CD4-positive, alpha-beta memory T cell (primary cell): ENCODE measurements around the gene PLAC9. TPM values are rescaled to one million over a fixed set of nuclear protein-coding genes. Genes with fewer than 3 reads are reported as not detected.
"Not testable (repeated sequence)": the region's sequence is repeated elsewhere in the genome, so short reads cannot be mapped to it uniquely, and the experiment has no call there.

Experiments
- CTCF ChIA-PET: fragments of 350-600 bp; sonication (Branson Sonifier 250); formaldehyde crosslinking; loops from one replicate; lab custom pipeline; 2021; ENCODE audit warnings: inconsistent platforms; ENCODE audit not compliant: partially characterized antibody; lab: Charles Lee
- POLR2A ChIA-PET: fragments of 350-600 bp; sonication (Branson Sonifier 250); formaldehyde crosslinking; loops from one replicate; lab custom pipeline; 2021; ENCODE audit not compliant: partially characterized antibody; lab: Charles Lee
- DNase-seq, 5 donors: peaks; one replicate each; pipeline versions ENCODE4 v3.0.0 to v3.0.0-alpha.2; 2020 to 2022; ENCODE audit warnings: mixed read lengths in 1 of 5
- H3K27ac ChIP-seq: one replicate; pipeline ENCODE4 v1.7.0; 2013; ENCODE audit warnings: low read depth, low read length
- H3K27me3 ChIP-seq: 2 replicates; pipeline ENCODE4 v1.7.0; 2013; ENCODE audit warnings: mild to moderate bottlenecking, low read length, moderate library complexity; ENCODE audit not compliant: insufficient read depth
- H3K36me3 ChIP-seq: 2 replicates; pipeline ENCODE4 v1.7.0; 2013; ENCODE audit warnings: mild to moderate bottlenecking, low read length, moderate library complexity; ENCODE audit not compliant: insufficient read depth
- H3K4me1 ChIP-seq: 2 replicates; pipeline ENCODE4 v1.7.0; 2013; ENCODE audit warnings: mild to moderate bottlenecking, low read length, moderate library complexity; ENCODE audit not compliant: insufficient read depth
- H3K4me3 ChIP-seq, 2 donors: one replicate each; pipeline ENCODE4 v1.7.0; 2013; ENCODE audit warnings: low read length in 2 of 2, mild to moderate bottlenecking in 1 of 2
- H3K9me3 ChIP-seq, 2 donors: one replicate each; pipeline ENCODE4 v1.7.0; 2013; ENCODE audit warnings: low read length in 2 of 2, control low read depth in 1 of 2; ENCODE audit not compliant: control insufficient read depth in 1 of 2
- H3K27ac Mint-ChIP-seq, 7 donors: one replicate each; pipeline ENCODE4 v1.8.0; 2020 to 2021; ENCODE audit warnings: mixed read lengths in 7 of 7, mild to moderate bottlenecking in 6 of 7, inconsistent platforms in 3 of 7, moderate library complexity in 3 of 7
- H3K27me3 Mint-ChIP-seq, 2 donors: one replicate each; pipeline ENCODE4 v1.8.0; 2020 to 2021; ENCODE audit warnings: mixed read lengths in 2 of 2
- H3K36me3 Mint-ChIP-seq, 2 donors: one replicate each; pipeline ENCODE4 v1.8.0; 2020 to 2021; ENCODE audit warnings: mixed read lengths in 2 of 2, inconsistent platforms in 1 of 2, mild to moderate bottlenecking in 1 of 2
- H3K4me1 Mint-ChIP-seq, 4 donors: one replicate each; pipeline ENCODE4 v1.8.0; 2020 to 2021; ENCODE audit warnings: mixed read lengths in 4 of 4, mild to moderate bottlenecking in 1 of 4
- H3K4me3 Mint-ChIP-seq, 8 donors: one replicate each; pipeline ENCODE4 v1.8.0; 2020 to 2021; ENCODE audit warnings: mixed read lengths in 8 of 8, mild to moderate bottlenecking in 7 of 8, moderate library complexity in 6 of 8, inconsistent platforms in 3 of 8
- H3K9me3 Mint-ChIP-seq, 8 donors: one replicate each; pipeline ENCODE4 v1.8.0; 2020 to 2021; ENCODE audit warnings: mixed read lengths in 8 of 8, mild to moderate bottlenecking in 5 of 8, inconsistent platforms in 3 of 8, moderate library complexity in 1 of 8
- intact Hi-C: fragments of 100-400 bp; cut with micrococcal nuclease; formaldehyde crosslinking; loops from one replicate; pipeline ENCODE4 v1.15.1; 2023
- polyA plus RNA-seq, 2 donors: library from polyadenylated mRNA; unstranded; fragments of 300-500 nt; fragmentation: Illumina TruSeq; gene quantifications; one replicate each; pipeline ENCODE4 v1.2.3, GENCODE V29; 2021
- total RNA-seq, 2 experiments: library from RNA; stranded (reverse); gene quantifications; one replicate each; pipeline ENCODE4 v1.2.3, GENCODE V29; 2021

The PLAC9 gene
- total and polyA plus RNA-seq, 4 experiments from 2014 or later: 0.81 TPM; not detected in 3

DNA sequence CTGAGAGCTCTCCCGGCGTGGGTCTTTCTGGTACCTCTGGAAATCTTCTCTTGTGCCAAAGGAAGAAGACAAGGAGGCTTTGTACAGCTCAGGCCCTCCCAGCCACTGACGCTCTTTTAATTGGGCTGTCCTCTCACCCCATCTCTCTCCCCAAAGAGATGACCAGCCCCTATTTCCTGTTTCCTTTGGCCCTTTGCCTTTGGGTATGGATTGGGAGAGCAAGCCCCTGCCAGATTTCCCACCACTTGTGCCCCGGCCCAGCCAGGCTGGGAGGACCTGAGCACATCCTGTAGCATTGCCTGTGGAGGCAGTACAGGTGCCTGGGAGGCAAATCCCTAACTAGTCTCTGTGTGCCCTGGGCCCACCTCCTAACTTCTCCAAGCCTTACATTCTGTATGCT, 5.7 kb upstream of the PLAC9 start:
- Histone ChIP-seq H3K36me3 (no peaks in the 10 kb centered on the region), H3K4me3 (no peak overlapping the region), H3K27ac (no peak overlapping the region), H3K9me3 (no peaks in the 10 kb centered on the region), H3K27me3 (peaks cover 6% of the 10 kb centered on the region), H3K4me1 (no peaks in the 10 kb centered on the region)
- intact Hi-C loops: no loop called here
- POLR2A ChIA-PET: no interaction called here
- Mint-ChIP-seq H3K4me3 (no peak overlapping the region), H3K27me3 (peaks cover 9 to 11% of the 10 kb centered on the region in 2 donors), H3K9me3 (no peaks in the 10 kb centered on the region), H3K27ac (peak overlapping the region in 2 of 7 donors; percentile 29 to 72), H3K36me3 (no peaks in the 10 kb centered on the region), H3K4me1 (no peaks in the 10 kb centered on the region)
- no peak for DNase-seq
- CTCF ChIA-PET: no interaction called here

DNA sequence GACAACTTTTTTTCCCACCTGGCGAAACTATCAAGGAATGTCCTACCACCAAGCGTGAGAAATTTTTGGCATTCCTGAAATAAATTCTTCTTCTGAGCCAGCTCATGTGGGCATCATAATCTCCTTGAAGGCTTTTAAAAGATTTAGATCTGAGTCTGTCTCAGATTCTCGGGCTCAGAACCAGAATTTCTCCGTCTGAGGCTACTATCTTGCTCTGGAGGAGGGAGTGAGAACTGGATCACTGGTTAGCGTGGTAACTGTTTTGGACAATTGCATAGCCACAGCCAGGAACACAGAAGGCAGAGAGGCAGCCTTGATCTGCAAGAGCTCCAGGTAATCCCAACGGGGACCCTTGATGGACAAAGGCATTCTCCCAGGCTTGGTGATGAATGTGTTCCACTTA, 1.0 kb upstream of the PLAC9 start:
- Mint-ChIP-seq H3K27ac (no peak overlapping the region), H3K4me3 (no peak overlapping the region), H3K4me1 (peaks cover 0 to 3% (median 0%) of the 10 kb centered on the region in 4 donors), H3K36me3 (no peaks in the 10 kb centered on the region), H3K27me3 (peaks cover 24 to 28% of the 10 kb centered on the region in 2 donors), H3K9me3 (no peaks in the 10 kb centered on the region)
- no peaks in the 10 kb centered on the region for H3K36me3 ChIP-seq
- DNase-seq: no peak
- no peak overlapping the region for H3K4me3 ChIP-seq
- intact Hi-C loops: no loop called here
- H3K27me3 ChIP-seq: peaks cover 6% of the 10 kb centered on the region
- H3K27ac ChIP-seq: no peak overlapping the region
- CTCF ChIA-PET: no interaction called here
- POLR2A ChIA-PET: interaction anchor here (1.2 kb wide), 1 partner anchor 13 kb away, joined by 3 read pairs; no protein-coding TSS in a partner anchor
- H3K9me3 ChIP-seq: no peaks in the 10 kb centered on the region
- H3K4me1 ChIP-seq: no peaks in the 10 kb centered on the region

DNA sequence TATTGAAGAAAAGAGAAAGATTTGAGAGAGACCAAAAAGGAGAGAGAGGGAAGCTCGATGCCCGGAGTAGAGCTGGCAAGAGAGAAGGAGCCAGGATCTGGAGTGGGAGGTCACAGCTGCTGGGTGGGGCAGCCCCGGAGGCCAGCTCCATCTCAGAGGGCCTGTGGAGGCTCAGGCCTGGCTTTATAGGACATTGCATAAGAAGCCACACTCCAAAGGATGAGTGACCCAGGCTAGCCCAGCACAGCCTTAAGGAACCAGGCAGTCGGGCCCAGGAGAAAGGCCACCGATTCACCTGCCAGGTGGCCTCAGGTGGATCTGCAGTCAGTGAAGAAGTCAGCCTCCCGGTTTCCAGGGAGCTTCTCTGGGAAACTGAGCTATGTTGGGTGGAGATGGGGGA, 676 bp downstream of the PLAC9 start:
- H3K27me3 Mint-ChIP-seq: peaks cover 28 to 31% of the 10 kb centered on the region in 2 donors
- H3K4me1 ChIP-seq: no peaks in the 10 kb centered on the region
- H3K27ac Mint-ChIP-seq: peak overlapping the region in 1 of 7 donors; percentile 38
- no peak overlapping the region for H3K4me3 Mint-ChIP-seq
- H3K27ac ChIP-seq: no peak overlapping the region
- H3K4me3 ChIP-seq: no peak overlapping the region
- no peaks in the 10 kb centered on the region for H3K9me3 ChIP-seq
- CTCF ChIA-PET: interaction anchor here (1.0 to 1.5 kb wide), 2 partner anchors 9 to 89 kb away, joined by 3 to 4 read pairs; no protein-coding TSS in a partner anchor
- no peak for DNase-seq
- peaks cover 6% of the 10 kb centered on the region for H3K27me3 ChIP-seq
- H3K9me3 Mint-ChIP-seq: no peaks in the 10 kb centered on the region
- intact Hi-C loops: no loop called here
- no peaks in the 10 kb centered on the region for H3K36me3 ChIP-seq
- no peaks in the 10 kb centered on the region for H3K36me3 Mint-ChIP-seq
- peaks cover 0 to 3% (median 0%) of the 10 kb centered on the region in 4 donors for H3K4me1 Mint-ChIP-seq
- POLR2A ChIA-PET: no interaction called here

DNA sequence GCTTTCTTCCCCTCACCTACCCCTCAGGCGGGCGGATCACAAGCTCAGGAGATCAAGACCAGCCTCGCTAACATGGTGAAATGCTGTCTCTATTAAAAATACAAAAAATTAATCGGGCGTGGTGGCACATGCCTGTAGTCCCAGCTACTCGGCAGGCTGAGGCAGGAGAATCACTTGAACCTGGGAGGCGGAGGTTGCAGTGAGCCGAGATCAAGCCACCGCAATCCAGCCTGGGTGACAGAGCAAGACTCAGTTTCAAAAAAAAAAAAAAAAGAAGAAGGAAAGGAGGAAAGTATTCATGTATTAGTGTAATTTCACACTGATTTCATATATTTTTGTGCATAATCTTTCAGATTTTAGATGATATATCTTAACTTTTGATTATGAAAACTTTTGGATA, 1.2 kb downstream of the PLAC9 start:
- H3K4me3 Mint-ChIP-seq, intact Hi-C loops, H3K4me1 Mint-ChIP-seq, H3K4me3 ChIP-seq, H3K36me3 ChIP-seq, H3K27ac Mint-ChIP-seq, H3K4me1 ChIP-seq, H3K27me3 ChIP-seq, H3K9me3 Mint-ChIP-seq, POLR2A ChIA-PET, H3K27ac ChIP-seq, H3K36me3 Mint-ChIP-seq, DNase-seq, H3K9me3 ChIP-seq: not testable (repeated sequence)
- peaks cover 29 to 34% of the 10 kb centered on the region in 2 donors for H3K27me3 Mint-ChIP-seq
- CTCF ChIA-PET: interaction anchor here (1.0 to 1.5 kb wide), 2 partner anchors 9 to 89 kb away, joined by 3 to 4 read pairs; no protein-coding TSS in a partner anchor

DNA sequence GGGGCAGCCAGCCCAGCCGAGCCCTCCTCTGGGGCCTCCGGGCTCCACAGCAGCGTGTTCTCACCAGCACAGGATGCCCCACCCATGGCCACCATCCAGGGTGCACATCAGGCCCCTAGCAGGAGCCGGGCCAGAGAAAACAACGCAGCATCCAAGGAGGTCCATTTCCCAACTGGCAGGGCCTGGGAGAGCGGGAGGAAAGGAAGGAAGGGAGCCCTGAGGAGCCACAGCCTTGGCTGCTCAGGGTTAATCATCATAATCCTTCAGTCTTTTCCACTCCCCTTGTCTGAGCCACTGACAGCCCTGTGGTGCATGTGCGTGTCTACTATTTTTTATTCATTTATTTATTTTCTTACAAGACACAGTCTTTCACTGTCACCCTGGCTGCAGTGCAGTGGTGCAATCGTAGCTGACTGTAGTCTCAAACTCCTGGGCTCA, 3.6 kb downstream of the PLAC9 start:
- no peaks in the 10 kb centered on the region for H3K36me3 ChIP-seq
- peaks cover 0 to 4% (median 0%) of the 10 kb centered on the region in 8 donors for H3K9me3 Mint-ChIP-seq
- ChIA-PET CTCF (no interaction called here), POLR2A (no interaction called here)
- no peak for DNase-seq
- H3K27ac Mint-ChIP-seq: no peak overlapping the region
- intact Hi-C loops: no loop called here
- H3K27me3 ChIP-seq: peaks cover 6% of the 10 kb centered on the region
- H3K36me3 Mint-ChIP-seq: no peaks in the 10 kb centered on the region
- H3K4me3 ChIP-seq: no peak overlapping the region
- peaks cover 32 to 38% of the 10 kb centered on the region in 2 donors for H3K27me3 Mint-ChIP-seq
- H3K4me1 ChIP-seq: no peaks in the 10 kb centered on the region
- peaks cover 0 to 3% (median 0%) of the 10 kb centered on the region in 4 donors for H3K4me1 Mint-ChIP-seq
- H3K4me3 Mint-ChIP-seq: no peak overlapping the region
- no peak overlapping the region for H3K27ac ChIP-seq
- H3K9me3 ChIP-seq: no peaks in the 10 kb centered on the region

DNA sequence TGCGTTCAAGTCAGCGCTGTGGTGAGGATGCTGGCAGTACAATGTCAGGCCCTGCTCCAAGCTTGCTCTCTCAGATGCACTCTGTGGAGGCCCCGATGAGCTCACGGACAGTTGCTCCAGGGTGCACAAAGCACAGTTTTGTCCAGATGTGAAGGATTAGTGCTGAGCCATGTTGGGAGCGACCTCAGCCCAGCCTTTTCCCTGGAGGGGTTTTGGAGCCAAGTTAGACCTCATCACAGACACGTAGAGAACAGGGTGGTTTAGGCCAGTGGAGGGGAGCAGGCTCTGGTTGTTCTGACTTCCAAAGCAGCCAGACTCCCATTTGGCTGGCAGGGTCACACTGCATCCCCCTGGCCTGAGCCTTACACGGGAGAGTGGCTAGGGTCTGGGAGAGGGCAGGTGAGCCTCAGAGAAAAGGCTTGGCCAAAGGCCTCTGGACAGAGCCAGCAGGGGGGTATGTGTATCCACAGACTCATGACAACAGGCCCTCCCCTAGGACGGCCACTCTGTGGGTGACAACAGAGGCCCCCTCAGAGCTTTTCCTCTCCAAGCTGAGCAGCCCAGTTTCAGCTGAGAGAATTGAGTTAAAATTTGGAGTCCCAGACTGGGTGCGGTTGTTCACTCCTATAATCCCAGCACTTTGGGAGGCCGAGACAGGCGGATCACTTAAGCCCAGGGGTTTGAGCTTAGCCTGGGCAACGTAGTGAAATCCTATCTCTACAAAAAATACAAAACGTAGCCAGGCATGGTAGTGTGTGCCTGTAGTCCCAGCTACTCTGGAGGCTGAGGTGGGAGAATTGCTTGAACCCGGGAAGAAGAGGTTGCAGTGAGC, 4.7 kb downstream of the PLAC9 start:
- Mint-ChIP-seq H3K27ac (no peak overlapping the region), H3K27me3 (peaks cover 25 to 28% of the 10 kb centered on the region in 2 donors), H3K36me3 (no peaks in the 10 kb centered on the region), H3K9me3 (peaks cover 0 to 4% (median 0%) of the 10 kb centered on the region in 8 donors), H3K4me3 (no peak overlapping the region), H3K4me1 (peaks cover 0 to 3% (median 0%) of the 10 kb centered on the region in 4 donors)
- no peak overlapping the region for H3K4me3 ChIP-seq
- no peak overlapping the region for H3K27ac ChIP-seq
- ChIA-PET POLR2A (no interaction called here), CTCF (interaction anchor here (1.1 kb wide), 2 partner anchors 11 to 85 kb away, joined by 3 to 4 read pairs; no protein-coding TSS in a partner anchor)
- no peaks in the 10 kb centered on the region for H3K36me3 ChIP-seq
- no peaks in the 10 kb centered on the region for H3K27me3 ChIP-seq
- no peak for DNase-seq
- no peaks in the 10 kb centered on the region for H3K9me3 ChIP-seq
- intact Hi-C loops: no loop called here
- H3K4me1 ChIP-seq: no peaks in the 10 kb centered on the region

DNA sequence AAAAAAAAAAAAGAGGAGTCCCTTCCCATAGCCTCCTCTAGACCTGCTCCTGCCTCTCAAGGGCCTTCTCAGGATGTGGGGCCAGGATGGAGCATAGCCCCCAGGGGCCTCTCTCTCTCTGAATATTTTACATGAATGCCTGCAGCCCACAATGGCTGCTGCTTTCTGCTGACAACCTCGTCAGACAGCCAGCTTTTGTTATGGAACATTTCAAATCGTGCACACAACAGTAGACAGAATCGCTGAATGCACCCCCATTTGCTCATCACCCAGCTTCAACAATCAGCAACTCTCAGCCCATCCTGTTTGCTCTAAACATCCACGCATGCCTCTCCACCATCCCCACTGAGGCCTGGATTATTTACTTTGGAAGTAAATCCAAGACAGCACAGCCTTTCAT, 5.4 kb downstream of the PLAC9 start:
- H3K36me3 Mint-ChIP-seq: no peaks in the 10 kb centered on the region
- Histone ChIP-seq H3K4me1 (no peaks in the 10 kb centered on the region), H3K27ac (no peak overlapping the region), H3K4me3 (no peak overlapping the region), H3K9me3 (no peaks in the 10 kb centered on the region), H3K27me3 (no peaks in the 10 kb centered on the region), H3K36me3 (no peaks in the 10 kb centered on the region)
- H3K27ac Mint-ChIP-seq: no peak overlapping the region
- H3K4me1 Mint-ChIP-seq: peaks cover 0 to 2% (median 0%) of the 10 kb centered on the region in 4 donors
- H3K4me3 Mint-ChIP-seq: no peak overlapping the region
- ChIA-PET CTCF (interaction anchor here (1.1 kb wide), 2 partner anchors 12 to 85 kb away, joined by 3 to 4 read pairs; no protein-coding TSS in a partner anchor), POLR2A (no interaction called here)
- H3K27me3 Mint-ChIP-seq: peaks cover 22 to 25% of the 10 kb centered on the region in 2 donors
- peaks cover 0 to 4% (median 0%) of the 10 kb centered on the region in 8 donors for H3K9me3 Mint-ChIP-seq
- intact Hi-C loops: no loop called here
- no peak for DNase-seq
